Keratinocyte (primary cell): ENCODE measurements around the gene MX2. TPM values are rescaled to one million over a fixed set of nuclear protein-coding genes. Genes with fewer than 3 reads are reported as not detected.
"Not testable (repeated sequence)": the region's sequence is repeated elsewhere in the genome, so short reads cannot be mapped to it uniquely, and the experiment has no call there.

Source experiments
- DNase-seq: peaks from one replicate; pipeline ENCODE4 v3.0.0-alpha.2; 2011; ENCODE audit warnings: low read depth, missing footprints, low spot score
- FAIRE-seq: peaks from 2 replicates; lab custom pipeline; 2011; peaks lifted over from hg19 to GRCh38; lab: Jason Lieb, UNC
- H2AFZ ChIP-seq: 2 replicates; pipeline ENCODE4 v1.6.0; 2012; ENCODE audit warnings: low read length, control low read depth, inconsistent platforms; ENCODE audit not compliant: control insufficient read depth
- H3K27ac ChIP-seq: 2 replicates; pipeline ENCODE4 v1.5.1; 2011; ENCODE audit warnings: low read length; ENCODE audit not compliant: control insufficient read depth, insufficient read depth
- H3K27me3 ChIP-seq: 3 replicates; pipeline ENCODE4 v1.6.0; 2011; ENCODE audit warnings: low read length; ENCODE audit not compliant: control insufficient read depth, insufficient read depth; ENCODE audit errors: extremely low read depth
- H3K36me3 ChIP-seq, 2 experiments: 2 replicates in 1 of 2; 3 replicates in 1 of 2; pipeline ENCODE4 v1.5.1; 2011; ENCODE audit warnings: low read length in 2 of 2, mild to moderate bottlenecking in 1 of 2; ENCODE audit not compliant: control insufficient read depth in 2 of 2, insufficient read depth in 2 of 2; ENCODE audit errors: extremely low read depth in 1 of 2
- H3K4me1 ChIP-seq: 3 replicates; pipeline ENCODE4 v1.5.1; 2011; ENCODE audit warnings: low read length; ENCODE audit not compliant: control insufficient read depth, insufficient read depth; ENCODE audit errors: extremely low read depth
- H3K4me2 ChIP-seq: 3 replicates; pipeline ENCODE4 v1.6.0; 2011; ENCODE audit warnings: low read depth, low read length; ENCODE audit not compliant: control insufficient read depth, insufficient read depth; ENCODE audit errors: extremely low read depth
- H3K4me3 ChIP-seq, 3 experiments: fragments of 200-600 bp in 1 of 3; sonication (generic) in 1 of 3; 2 replicates in 2 of 3; 3 replicates in 1 of 3; pipeline ENCODE4 v1.5.1; 2011 to 2016; ENCODE audit warnings: low read length in 3 of 3, mild to moderate bottlenecking in 3 of 3, control low read depth in 2 of 3, inconsistent platforms in 1 of 3, low read depth in 1 of 3, mixed read lengths in 1 of 3, mixed run types in 1 of 3, moderate library complexity in 1 of 3; ENCODE audit not compliant: control insufficient read depth in 2 of 3, insufficient read depth in 2 of 3; ENCODE audit errors: extremely low read depth in 1 of 3
- H3K79me2 ChIP-seq: 2 replicates; pipeline ENCODE4 v1.6.0; 2012; ENCODE audit warnings: low read length; ENCODE audit not compliant: control insufficient read depth, insufficient read depth
- H3K9ac ChIP-seq: 3 replicates; pipeline ENCODE4 v1.6.0; 2011; ENCODE audit warnings: low read length; ENCODE audit not compliant: control insufficient read depth, insufficient read depth; ENCODE audit errors: extremely low read depth
- H3K9me1 ChIP-seq: 3 replicates; pipeline ENCODE4 v1.6.0; 2011; ENCODE audit warnings: low read length; ENCODE audit not compliant: control insufficient read depth, insufficient read depth; ENCODE audit errors: extremely low read depth
- H3K9me3 ChIP-seq: 2 replicates; pipeline ENCODE4 v1.5.1; 2012; ENCODE audit warnings: low read depth, low read length; ENCODE audit not compliant: control insufficient read depth
- H4K20me1 ChIP-seq: 3 replicates; pipeline ENCODE4 v1.6.0; 2011; ENCODE audit warnings: low read length; ENCODE audit not compliant: control insufficient read depth, insufficient read depth; ENCODE audit errors: extremely low read depth
- EZH2 ChIP-seq: IDR thresholded peaks from one replicate; pipeline ENCODE4 v1.6.1; 2012; ENCODE audit warnings: inconsistent platforms, mild to moderate bottlenecking, low read length, moderate library complexity
- dilution Hi-C: fragments of 300-500 bp; cut with MboI; formaldehyde crosslinking; loops from one replicate; pipeline ENCODE4 v1.7.0; 2020; ENCODE audit warnings: low sequenced_read_pairs; ENCODE audit not compliant: extremely low pct_ligation_motif_present
- polyA minus RNA-seq, 3 experiments: library from RNA; depleted of rRNA, polyadenylated mRNA; stranded (reverse); fragments of >200 nt; gene quantifications; 1 replicate in 1 of 3; 2 replicates in 1 of 3; 3 replicates in 1 of 3; pipeline ENCODE4 v1.2.3, GENCODE V29; 2011
- polyA plus RNA-seq, 5 experiments: library from polyadenylated mRNA; depleted of rRNA in 3 of 5; stranded (reverse) in 3 of 5; stranded (forward) in 1 of 5; unstranded in 1 of 5; fragments of >200 nt; gene quantifications; 1 replicate in 1 of 5; 2 replicates in 3 of 5; 3 replicates in 1 of 5; pipeline versions ENCODE4 v1.2.1 to v1.2.3, GENCODE V29; 2011 to 2012; ENCODE audit warnings: missing spikeins in 2 of 5, low read depth in 1 of 5, low replicate concordance in 1 of 5
- TF ChIP-seq, protein P1 (sequence below), 3 experiments: IDR thresholded peaks in 1 of 3; conservative IDR thresholded peaks in 1 of 3; optimal IDR thresholded peaks in 1 of 3; 2 replicates in 2 of 3; 3 replicates in 1 of 3; pipeline versions ENCODE3 to v1.5.1; 2011; ENCODE audit warnings: low read length in 3 of 3, mild to moderate bottlenecking in 3 of 3, moderate library complexity in 2 of 3, control low read depth in 1 of 3, inconsistent platforms in 1 of 3; ENCODE audit not compliant: insufficient read depth in 2 of 3; ENCODE audit errors: extremely low read depth in 1 of 3

The MX2 gene, protein sequence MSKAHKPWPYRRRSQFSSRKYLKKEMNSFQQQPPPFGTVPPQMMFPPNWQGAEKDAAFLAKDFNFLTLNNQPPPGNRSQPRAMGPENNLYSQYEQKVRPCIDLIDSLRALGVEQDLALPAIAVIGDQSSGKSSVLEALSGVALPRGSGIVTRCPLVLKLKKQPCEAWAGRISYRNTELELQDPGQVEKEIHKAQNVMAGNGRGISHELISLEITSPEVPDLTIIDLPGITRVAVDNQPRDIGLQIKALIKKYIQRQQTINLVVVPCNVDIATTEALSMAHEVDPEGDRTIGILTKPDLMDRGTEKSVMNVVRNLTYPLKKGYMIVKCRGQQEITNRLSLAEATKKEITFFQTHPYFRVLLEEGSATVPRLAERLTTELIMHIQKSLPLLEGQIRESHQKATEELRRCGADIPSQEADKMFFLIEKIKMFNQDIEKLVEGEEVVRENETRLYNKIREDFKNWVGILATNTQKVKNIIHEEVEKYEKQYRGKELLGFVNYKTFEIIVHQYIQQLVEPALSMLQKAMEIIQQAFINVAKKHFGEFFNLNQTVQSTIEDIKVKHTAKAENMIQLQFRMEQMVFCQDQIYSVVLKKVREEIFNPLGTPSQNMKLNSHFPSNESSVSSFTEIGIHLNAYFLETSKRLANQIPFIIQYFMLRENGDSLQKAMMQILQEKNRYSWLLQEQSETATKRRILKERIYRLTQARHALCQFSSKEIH
- polyA plus RNA-seq (6.8 to 11.0 TPM (median 7.1 TPM) in 3 replicates), polyA minus RNA-seq (5.3 to 7.3 TPM (median 6.3 TPM) in 3 replicates)
- not detected for polyA plus RNA-seq (2011; ENCODE audit: low read depth)
- 3.3 and 6.1 TPM in 2 replicates for polyA plus RNA-seq (2011; cell fraction: cytosol; rRNA removed)
- polyA plus RNA-seq (2011; cell fraction: nucleus; rRNA removed): 8.2 and 8.6 TPM in 2 replicates
- polyA plus RNA-seq (2012; ENCODE audit: low replicate concordance): 0.14 and 9.2 TPM in 2 replicates
- 2.3 TPM for polyA minus RNA-seq (2011; cell fraction: cytosol; rRNA and poly(A)+ RNA removed)
- 3.5 and 3.6 TPM in 2 replicates for polyA minus RNA-seq (2011; cell fraction: nucleus; rRNA and poly(A)+ RNA removed)

DNA sequence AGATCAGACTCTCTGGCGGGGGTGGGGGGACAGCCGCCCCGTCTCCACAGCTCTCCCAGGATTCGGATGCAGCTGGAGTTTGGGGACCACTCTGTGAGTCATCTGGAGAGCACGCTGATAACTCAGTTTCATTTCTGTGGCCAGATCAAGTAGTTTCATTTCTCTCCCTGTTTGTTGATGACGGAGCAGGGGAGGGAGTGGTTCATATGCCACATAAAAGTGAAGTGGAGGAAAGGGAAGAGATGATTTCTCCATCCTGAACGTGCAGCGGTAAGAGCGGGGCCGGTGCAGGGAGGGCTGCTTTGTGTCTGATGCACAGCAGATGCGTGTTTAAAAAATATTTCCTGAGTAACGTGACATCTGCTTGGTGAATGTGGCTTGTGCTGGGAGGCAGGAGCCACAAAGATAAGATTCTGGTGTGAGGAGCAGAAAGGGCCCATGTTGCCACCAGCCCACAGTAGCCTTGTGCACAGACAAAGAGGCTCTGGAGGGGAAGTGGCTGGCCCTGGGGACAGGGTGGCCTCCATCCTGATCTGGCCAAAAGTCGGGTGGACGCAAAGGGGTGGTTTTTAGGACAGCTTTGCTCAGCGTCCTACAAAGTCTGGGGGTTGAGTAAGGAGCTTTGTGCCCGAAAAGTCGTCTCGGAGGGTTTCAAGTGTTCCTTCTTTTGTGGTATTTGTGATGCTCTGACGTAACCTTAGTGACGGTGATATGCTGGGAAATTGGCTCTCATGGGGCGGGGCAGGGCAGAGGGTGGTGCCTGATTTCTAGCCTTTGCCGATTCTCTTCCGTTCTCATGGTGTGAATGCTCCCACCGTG is at the start of gene MX2:
Gene MX2, plus strand, starts transcription at position 242 of the 819 bp plus-strand sequence. CDS start 14,880 bp downstream, outside the sequence.
- Histone ChIP-seq H3K27me3 (peaks cover 12% of the 10 kb centered on the region), H3K27ac (no peak within 1 kb of the TSS), H3K9ac (no peak within 1 kb of the TSS), H3K36me3 (no peaks in the 10 kb centered on the region), H3K4me1 (no peaks in the 10 kb centered on the region), H2AFZ (no peak within 1 kb of the TSS), H3K4me2 (peak within 1 kb of the TSS; percentile 8), H3K79me2 (no peaks in the 10 kb centered on the region), H3K4me3 (peak within 1 kb of the TSS in 1 of 3 experiments; percentile 5), H3K9me3 (no peaks in the 10 kb centered on the region), H3K9me1 (no peaks in the 10 kb centered on the region), H4K20me1 (no peaks in the 10 kb centered on the region)
- dilution Hi-C loops: no loop called here
- FAIRE-seq (no peak), DNase-seq (no peak)
- TF ChIP-seq EZH2: no peak
- TF ChIP-seq, protein P1, sequence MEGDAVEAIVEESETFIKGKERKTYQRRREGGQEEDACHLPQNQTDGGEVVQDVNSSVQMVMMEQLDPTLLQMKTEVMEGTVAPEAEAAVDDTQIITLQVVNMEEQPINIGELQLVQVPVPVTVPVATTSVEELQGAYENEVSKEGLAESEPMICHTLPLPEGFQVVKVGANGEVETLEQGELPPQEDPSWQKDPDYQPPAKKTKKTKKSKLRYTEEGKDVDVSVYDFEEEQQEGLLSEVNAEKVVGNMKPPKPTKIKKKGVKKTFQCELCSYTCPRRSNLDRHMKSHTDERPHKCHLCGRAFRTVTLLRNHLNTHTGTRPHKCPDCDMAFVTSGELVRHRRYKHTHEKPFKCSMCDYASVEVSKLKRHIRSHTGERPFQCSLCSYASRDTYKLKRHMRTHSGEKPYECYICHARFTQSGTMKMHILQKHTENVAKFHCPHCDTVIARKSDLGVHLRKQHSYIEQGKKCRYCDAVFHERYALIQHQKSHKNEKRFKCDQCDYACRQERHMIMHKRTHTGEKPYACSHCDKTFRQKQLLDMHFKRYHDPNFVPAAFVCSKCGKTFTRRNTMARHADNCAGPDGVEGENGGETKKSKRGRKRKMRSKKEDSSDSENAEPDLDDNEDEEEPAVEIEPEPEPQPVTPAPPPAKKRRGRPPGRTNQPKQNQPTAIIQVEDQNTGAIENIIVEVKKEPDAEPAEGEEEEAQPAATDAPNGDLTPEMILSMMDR (optimal IDR thresholded peaks at IDR 0.05 in 1 of 3, IDR thresholded peaks at IDR 0.05 in 1 of 3, conservative IDR thresholded peaks at IDR 0.05 in 1 of 3; ENCODE audit: extremely low read depth in 1 of 3, insufficient read depth in 2 of 3, low read length in 3 of 3): no peak

DNA sequence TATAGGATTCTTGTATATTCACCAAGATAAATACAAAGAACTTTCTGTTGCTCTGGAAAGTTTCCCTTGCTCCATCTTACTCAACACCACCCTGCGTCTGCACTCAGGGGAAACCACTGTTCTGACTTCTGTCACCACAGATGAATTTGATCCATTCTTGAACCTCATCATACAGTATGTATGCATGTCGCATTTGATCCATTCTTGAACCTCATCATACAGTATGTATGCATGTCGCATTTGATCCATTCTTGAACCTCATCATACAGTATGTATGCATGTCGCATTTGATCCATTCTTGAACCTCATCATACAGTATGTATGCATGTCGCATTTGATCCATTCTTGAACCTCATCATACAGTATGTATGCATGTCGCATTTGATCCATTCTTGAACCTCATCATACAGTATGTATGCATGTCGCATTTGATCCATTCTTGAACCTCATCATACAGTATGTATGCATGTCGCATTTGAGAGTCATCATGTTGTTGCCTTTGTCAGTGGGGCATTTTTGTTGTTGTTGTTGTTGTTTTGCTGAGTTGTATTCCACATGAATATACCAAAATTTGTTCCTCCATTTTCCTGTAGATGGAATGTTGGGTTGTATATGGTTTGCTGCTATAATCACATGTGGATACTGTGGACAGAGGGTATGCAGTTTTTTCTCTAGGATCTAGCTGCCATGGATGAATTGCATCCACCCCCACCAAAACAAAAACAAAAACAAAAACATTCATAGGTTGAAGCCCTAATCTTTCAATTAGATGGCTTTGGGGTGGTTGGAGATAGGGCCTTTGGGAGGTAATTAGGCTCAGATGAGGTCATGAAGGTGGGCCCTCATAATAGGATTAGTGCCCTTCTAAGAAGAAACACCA is 48.3 kb upstream of the MX2 start:
- H3K27me3 ChIP-seq: peaks cover 32% of the 10 kb centered on the region
- H3K27ac ChIP-seq, FAIRE-seq, H2AFZ ChIP-seq, H3K9me3 ChIP-seq, DNase-seq, H3K4me1 ChIP-seq, H3K36me3 ChIP-seq, H3K4me3 ChIP-seq, H4K20me1 ChIP-seq, H3K9me1 ChIP-seq, H3K9ac ChIP-seq, H3K4me2 ChIP-seq, dilution Hi-C loops, H3K79me2 ChIP-seq: not testable (repeated sequence)
